Activated T-helper 2 cell treated with anti-CD3 and anti-CD28 coated beads, Interferon-gamma antibody, Interleukin-2, Interleukin-4, amounts not matched to agents 10 μg/mL and 5 μg/mL and 100 μg/mL, durations not matched to agents 14 hours and 24 hours and 36 hours (primary cell): ENCODE data around the gene CDC42BPA. TPM values are rescaled to one million over a fixed set of nuclear protein-coding genes. Genes with fewer than 3 reads are reported as not detected.
"Not testable (repeated sequence)": the region's sequence is repeated elsewhere in the genome, so short reads cannot be mapped to it uniquely, and the experiment has no call there.

Source experiments
- DNase-seq: peaks from one replicate; pipeline ENCODE4 v3.0.0; 2021; ENCODE audit warnings: low spot score
- H3K27ac Mint-ChIP-seq: one replicate; pipeline ENCODE4 v1.8.0; 2021; ENCODE audit warnings: mixed read lengths
- H3K27me3 Mint-ChIP-seq: one replicate; pipeline ENCODE4 v1.8.0; 2021; ENCODE audit warnings: low read depth, mixed read lengths
- H3K36me3 Mint-ChIP-seq: one replicate; pipeline ENCODE4 v1.8.0; 2021; ENCODE audit warnings: low read depth, mixed read lengths
- H3K4me1 Mint-ChIP-seq: one replicate; pipeline ENCODE4 v1.8.0; 2021; ENCODE audit warnings: low read depth, mixed read lengths
- H3K4me3 Mint-ChIP-seq: one replicate; pipeline ENCODE4 v1.8.0; 2021; ENCODE audit warnings: low read depth, mild to moderate bottlenecking, moderate library complexity, mixed read lengths
- H3K9me3 Mint-ChIP-seq: one replicate; pipeline ENCODE4 v1.8.0; 2021; ENCODE audit warnings: mixed read lengths
- intact Hi-C: fragments of 100-400 bp; cut with micrococcal nuclease; formaldehyde crosslinking; loops from one replicate; pipeline ENCODE4 v1.15.1; 2023
- total RNA-seq: library from RNA; stranded (reverse); gene quantifications from 2 replicates; pipeline ENCODE4 v1.2.3, GENCODE V29; 2022

The CDC42BPA gene
- total RNA-seq, 1 donor from 2014 or later = 6.6 TPM

- H3K4me1 Mint-ChIP-seq = no peaks in the 10 kb centered on the region
- no peaks in the 10 kb centered on the region for H3K27me3 Mint-ChIP-seq
- no peaks in the 10 kb centered on the region for H3K36me3 Mint-ChIP-seq
- H3K9me3 Mint-ChIP-seq = no peaks in the 10 kb centered on the region
- intact Hi-C loops = no loop called here
- no peak overlapping the region for H3K4me3 Mint-ChIP-seq
- DNase-seq = no peak
- no peak overlapping the region for H3K27ac Mint-ChIP-seq
Observed at GRCh38 chr1:227260433-227260832, 57.9 kb downstream of the CDC42BPA start.

GRCh38 chr1:227257964-227258363, 60.3 kb downstream of the CDC42BPA start:
- H3K4me3 Mint-ChIP-seq = no peak overlapping the region
- DNase-seq = no peak
- H3K27ac Mint-ChIP-seq = no peak overlapping the region
- no peaks in the 10 kb centered on the region for H3K4me1 Mint-ChIP-seq
- peaks cover 5% of the 10 kb centered on the region for H3K27me3 Mint-ChIP-seq
- no peaks in the 10 kb centered on the region for H3K36me3 Mint-ChIP-seq
- intact Hi-C loops = no loop called here
- H3K9me3 Mint-ChIP-seq = no peaks in the 10 kb centered on the region

GRCh38 chr1:227255086-227255732, 63.1 kb downstream of the CDC42BPA start:
- Mint-ChIP-seq H3K36me3 (no peaks in the 10 kb centered on the region), H3K27me3 (peaks cover 9% of the 10 kb centered on the region)

GRCh38 chr1:227253065-227253464, 65.2 kb downstream of the CDC42BPA start:
- no peaks in the 10 kb centered on the region for H3K9me3 Mint-ChIP-seq
- H3K27me3 Mint-ChIP-seq = peaks cover 9% of the 10 kb centered on the region
- no peak for DNase-seq
- no peak overlapping the region for H3K27ac Mint-ChIP-seq
- H3K36me3 Mint-ChIP-seq = no peaks in the 10 kb centered on the region
- no peaks in the 10 kb centered on the region for H3K4me1 Mint-ChIP-seq
- intact Hi-C loops = no loop called here
- no peak overlapping the region for H3K4me3 Mint-ChIP-seq

More at GRCh38 chr1:227255086-227255732, 63.1 kb downstream of the CDC42BPA start:
- Mint-ChIP-seq H3K9me3 (no peaks in the 10 kb centered on the region), H3K4me1 (no peaks in the 10 kb centered on the region), H3K27ac (no peak overlapping the region), H3K4me3 (no peak overlapping the region)
- intact Hi-C loops = no loop called here
- no peak for DNase-seq

GRCh38 chr1:227245613-227246320, 72.5 kb downstream of the CDC42BPA start:
- Mint-ChIP-seq H3K36me3 (no peaks in the 10 kb centered on the region), H3K9me3 (no peaks in the 10 kb centered on the region)
- intact Hi-C loops = no loop called here

GRCh38 chr1:227244339-227245118, 73.8 kb downstream of the CDC42BPA start:
- Mint-ChIP-seq H3K27me3 (peaks cover 5% of the 10 kb centered on the region), H3K4me3 (no peak overlapping the region), H3K4me1 (peaks cover 1% of the 10 kb centered on the region), H3K27ac (no peak overlapping the region), H3K9me3 (no peaks in the 10 kb centered on the region), H3K36me3 (no peaks in the 10 kb centered on the region)
- DNase-seq = no peak
- intact Hi-C loops = no loop called here

More at GRCh38 chr1:227245613-227246320, 72.5 kb downstream of the CDC42BPA start:
- DNase-seq = no peak
- Mint-ChIP-seq H3K4me1 (peaks cover 1% of the 10 kb centered on the region), H3K27ac (no peak overlapping the region), H3K27me3 (no peaks in the 10 kb centered on the region), H3K4me3 (no peak overlapping the region)

GRCh38 chr1:227242811-227243682, 75.2 kb downstream of the CDC42BPA start:
- intact Hi-C loops = no loop called here
- DNase-seq = no peak
- H3K4me3 Mint-ChIP-seq = no peak overlapping the region
- H3K4me1 Mint-ChIP-seq = peaks cover 1% of the 10 kb centered on the region
- H3K27ac Mint-ChIP-seq = no peak overlapping the region
- no peaks in the 10 kb centered on the region for H3K9me3 Mint-ChIP-seq
- H3K36me3 Mint-ChIP-seq = no peaks in the 10 kb centered on the region
- H3K27me3 Mint-ChIP-seq = peaks cover 10% of the 10 kb centered on the region

- Mint-ChIP-seq H3K27me3 (peaks cover 10% of the 10 kb centered on the region), H3K36me3 (no peaks in the 10 kb centered on the region), H3K27ac (no peak overlapping the region), H3K9me3 (no peaks in the 10 kb centered on the region), H3K4me3 (no peak overlapping the region), H3K4me1 (peaks cover 1% of the 10 kb centered on the region)
- no peak for DNase-seq
- intact Hi-C loops = no loop called here
Observed at GRCh38 chr1:227240983-227241382, 77.3 kb downstream of the CDC42BPA start.

- Mint-ChIP-seq H3K4me1 (peaks cover 4% of the 10 kb centered on the region), H3K27me3 (peaks cover 6% of the 10 kb centered on the region), H3K36me3 (no peaks in the 10 kb centered on the region), H3K9me3 (no peaks in the 10 kb centered on the region), H3K4me3 (no peak overlapping the region), H3K27ac (no peak overlapping the region)
- DNase-seq = no peak
- intact Hi-C loops = loop anchor here (5.0 kb wide), 1 partner anchor 202 kb away; no protein-coding TSS in a partner anchor
Observed at GRCh38 chr1:227234998-227235405, 83.3 kb downstream of the CDC42BPA start.

GRCh38 chr1:227231128-227231527, 87.2 kb downstream of the CDC42BPA start:
- DNase-seq, H3K4me3 Mint-ChIP-seq, H3K36me3 Mint-ChIP-seq, intact Hi-C loops, H3K27ac Mint-ChIP-seq, H3K9me3 Mint-ChIP-seq, H3K4me1 Mint-ChIP-seq: not testable (repeated sequence)
- H3K27me3 Mint-ChIP-seq = peaks cover 11% of the 10 kb centered on the region

GRCh38 chr1:227228201-227228600, 90.1 kb downstream of the CDC42BPA start:
- Mint-ChIP-seq H3K36me3 (no peaks in the 10 kb centered on the region), H3K27me3 (peaks cover 13% of the 10 kb centered on the region), H3K27ac (no peak overlapping the region), H3K4me1 (no peaks in the 10 kb centered on the region), H3K4me3 (no peak overlapping the region), H3K9me3 (no peaks in the 10 kb centered on the region)
- no peak for DNase-seq
- intact Hi-C loops = no loop called here

GRCh38 chr1:227227761-227228160, 90.5 kb downstream of the CDC42BPA start:
- no peak for DNase-seq
- H3K27me3 Mint-ChIP-seq = peaks cover 15% of the 10 kb centered on the region
- H3K36me3 Mint-ChIP-seq = no peaks in the 10 kb centered on the region
- H3K4me1 Mint-ChIP-seq = no peaks in the 10 kb centered on the region
- H3K27ac Mint-ChIP-seq = no peak overlapping the region
- intact Hi-C loops = no loop called here
- H3K4me3 Mint-ChIP-seq = no peak overlapping the region
- H3K9me3 Mint-ChIP-seq = no peaks in the 10 kb centered on the region
